GM19452 (cell line): ENCODE results near the gene GMPPB.
"Not testable (repeated sequence)": the region's sequence is repeated elsewhere in the genome, so short reads cannot be mapped to it uniquely, and the experiment has no call there.

ENCODE experiments used
- ATAC-seq: cut with Tn5 transposase; IDR thresholded peaks from one replicate; pipeline ENCODE4 v1.9.1; 2021; ENCODE audit not compliant: unreplicated experiment

Gene GMPPB

DNA sequence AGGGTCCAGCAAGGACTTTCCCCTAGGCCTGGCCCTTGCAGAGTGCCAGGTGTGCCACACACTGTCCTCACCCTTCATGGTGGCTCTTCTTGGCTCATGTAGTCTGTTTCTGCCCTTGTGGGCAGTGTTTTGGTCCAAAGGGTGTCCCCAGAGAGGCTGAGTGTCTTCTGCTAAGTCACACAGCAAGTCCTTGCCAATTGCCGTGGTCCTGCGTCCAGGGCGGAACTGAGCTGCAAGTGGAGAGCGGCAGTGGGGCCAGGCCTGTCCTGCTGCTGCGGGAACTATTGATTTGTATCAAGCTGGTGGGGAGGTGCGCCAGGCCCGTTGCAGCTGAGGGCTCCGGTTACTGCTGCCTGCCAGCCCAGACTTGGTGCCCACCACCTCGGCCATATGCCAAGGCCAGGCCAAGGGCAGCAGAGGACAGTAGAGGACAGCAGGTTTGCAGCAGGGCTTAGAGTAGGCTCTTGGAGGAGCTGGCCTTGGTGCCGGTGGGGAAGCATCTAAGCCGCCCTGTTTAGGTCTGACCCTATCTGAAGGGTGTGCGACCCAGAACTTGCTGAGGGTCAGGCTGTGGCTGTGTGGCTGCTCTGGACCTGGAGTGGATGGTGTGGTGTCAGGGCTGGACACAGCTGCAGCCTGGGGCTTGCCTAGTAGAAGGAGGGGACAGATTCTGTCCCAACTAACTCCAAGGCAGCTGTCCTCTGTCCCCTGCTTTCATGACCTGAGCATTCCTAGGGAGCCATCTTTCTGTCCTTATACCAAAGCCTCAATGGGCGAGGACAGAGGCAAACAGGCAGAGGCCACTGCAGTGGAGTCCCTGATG is 8.8 kb downstream of the GMPPB start:
- no peak for ATAC-seq

- no peak for ATAC-seq
Measured at GRCh38 chr3:49713336-49714105, 10.2 kb downstream of the GMPPB start.

- no peak for ATAC-seq
Measured at GRCh38 chr3:49712631-49713317, 11.0 kb downstream of the GMPPB start.

GRCh38 chr3:49712166-49712565 is 11.6 kb downstream of the GMPPB start:
- no peak for ATAC-seq

GRCh38 chr3:49711489-49711888 is 12.3 kb downstream of the GMPPB start:
- ATAC-seq = no peak

DNA sequence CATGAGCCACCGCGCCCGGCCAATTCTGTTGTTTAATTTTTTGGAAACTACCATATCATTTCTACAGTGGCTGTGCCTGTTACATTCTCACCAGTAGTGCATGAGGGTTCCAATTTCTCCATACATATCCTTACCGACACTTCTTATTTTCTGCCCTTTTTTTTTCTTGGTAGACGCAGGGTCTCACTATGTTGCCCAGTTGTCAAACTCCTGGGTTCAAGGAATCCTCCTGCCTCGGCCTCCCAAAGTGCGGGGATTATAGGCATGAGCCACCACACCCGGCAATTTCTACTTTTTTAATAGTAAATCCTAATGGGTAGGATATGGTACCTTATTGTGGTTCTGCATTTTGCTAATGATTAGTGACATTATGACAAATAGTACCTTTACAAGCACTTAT is 13.9 kb downstream of the GMPPB start:
- no peak for ATAC-seq

DNA sequence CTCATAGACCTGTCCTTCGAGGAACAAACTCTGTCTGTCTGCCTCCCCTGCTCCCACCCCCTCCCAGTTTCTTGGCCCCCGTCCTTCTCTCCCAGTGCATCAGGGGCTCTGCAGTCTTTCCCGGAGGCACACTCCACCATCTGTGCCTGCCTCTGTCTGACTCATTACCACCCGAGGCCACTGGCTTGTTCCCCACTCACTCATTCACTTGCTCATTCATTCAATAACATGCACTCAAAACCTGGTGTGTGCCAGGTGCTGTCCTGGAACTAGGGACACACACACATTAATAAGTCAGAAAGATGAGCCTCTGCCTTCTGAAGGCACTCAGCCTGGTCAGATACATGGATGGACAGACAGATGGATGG is 16.7 kb downstream of the GMPPB start:
- no peak for ATAC-seq

- no peak for ATAC-seq
Measured at GRCh38 chr3:49706456-49707112, 17.2 kb downstream of the GMPPB start.

DNA sequence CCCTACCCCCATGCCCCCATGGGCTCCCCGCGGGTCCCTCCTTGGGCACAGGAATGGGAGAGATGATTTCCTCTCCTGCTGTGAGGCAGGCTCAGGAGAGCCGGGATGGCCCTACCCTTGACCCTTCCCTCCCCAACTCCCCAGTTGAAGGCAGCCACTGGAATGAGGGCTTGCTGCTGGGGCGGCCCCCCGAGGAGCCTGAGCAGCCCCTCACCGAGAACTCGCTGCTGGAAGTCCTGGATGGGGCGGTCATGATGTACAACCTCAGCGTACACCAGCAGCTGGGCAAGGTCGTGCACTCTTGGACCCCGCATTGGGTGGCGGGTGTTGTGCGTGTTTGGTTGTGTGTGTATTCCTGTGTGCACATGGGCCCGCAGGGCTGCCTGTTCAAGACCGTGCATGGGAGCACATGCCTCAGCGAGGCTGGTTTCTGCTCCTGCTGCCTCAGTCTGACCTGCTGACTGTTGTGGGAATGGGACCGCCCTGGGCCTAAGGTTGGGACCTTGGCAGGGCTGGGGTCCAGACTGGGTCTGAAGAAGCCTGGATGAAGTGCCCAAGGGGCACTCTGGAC is 18.3 kb downstream of the GMPPB start:
- no peak for ATAC-seq

GRCh38 chr3:49704629-49705028 is 19.1 kb downstream of the GMPPB start:
- ATAC-seq = no peak

GRCh38 chr3:49703956-49704355 is 19.8 kb downstream of the GMPPB start:
- no peak for ATAC-seq

DNA sequence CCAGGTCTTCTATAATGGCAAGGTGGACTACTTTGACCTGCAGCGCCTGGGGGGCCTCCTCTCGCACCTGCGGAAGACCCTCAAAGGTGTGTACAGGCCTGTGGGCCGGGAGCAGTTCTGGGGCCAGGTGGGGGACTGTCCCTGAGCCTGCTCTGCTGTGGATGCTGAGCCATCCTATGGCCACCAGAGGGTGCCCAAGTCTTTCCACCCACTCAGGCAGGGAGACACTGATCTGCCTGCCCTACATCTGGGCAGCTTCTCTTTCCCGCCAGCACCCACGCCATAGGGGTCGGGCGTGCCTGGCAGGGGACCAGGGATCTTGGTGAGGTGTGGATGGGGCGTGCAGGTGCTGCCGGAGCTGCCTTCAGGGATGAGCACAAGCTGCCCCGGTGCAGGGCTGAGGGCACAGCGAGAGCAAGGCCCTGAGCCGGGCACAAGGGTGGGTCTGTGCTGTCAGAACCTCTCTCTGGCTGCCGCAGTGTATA is 20.3 kb downstream of the GMPPB start:
- peak; percentile 69 for ATAC-seq

- ATAC-seq = no peak
Measured at GRCh38 chr3:49702672-49703071, 21.1 kb downstream of the GMPPB start.

GRCh38 chr3:49701388-49702077 is 22.2 kb downstream of the GMPPB start:
- no peak for ATAC-seq

GRCh38 chr3:49700453-49701128 is 23.2 kb downstream of the GMPPB start:
- no peak for ATAC-seq

DNA sequence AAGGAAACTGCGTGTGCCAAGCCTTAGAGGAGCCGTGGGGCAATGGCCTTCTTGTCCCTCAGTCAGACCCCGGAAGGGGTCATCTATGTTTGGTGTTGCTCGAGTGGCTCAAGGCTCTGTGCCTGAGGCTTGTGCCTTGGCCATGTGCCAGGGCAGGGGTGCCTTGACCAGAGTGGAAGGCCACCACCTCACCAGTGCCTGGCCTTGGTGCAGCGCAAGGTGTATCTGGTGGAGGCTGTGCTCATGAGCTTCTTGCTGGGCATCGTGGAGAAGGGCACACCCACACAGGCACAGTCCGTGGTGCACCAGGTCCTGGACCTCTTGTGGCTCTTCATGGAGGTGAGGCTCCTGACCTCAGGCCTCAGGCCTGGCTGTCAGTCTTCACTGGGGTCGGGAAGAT is 23.7 kb downstream of the GMPPB start:
- ATAC-seq = no peak

DNA sequence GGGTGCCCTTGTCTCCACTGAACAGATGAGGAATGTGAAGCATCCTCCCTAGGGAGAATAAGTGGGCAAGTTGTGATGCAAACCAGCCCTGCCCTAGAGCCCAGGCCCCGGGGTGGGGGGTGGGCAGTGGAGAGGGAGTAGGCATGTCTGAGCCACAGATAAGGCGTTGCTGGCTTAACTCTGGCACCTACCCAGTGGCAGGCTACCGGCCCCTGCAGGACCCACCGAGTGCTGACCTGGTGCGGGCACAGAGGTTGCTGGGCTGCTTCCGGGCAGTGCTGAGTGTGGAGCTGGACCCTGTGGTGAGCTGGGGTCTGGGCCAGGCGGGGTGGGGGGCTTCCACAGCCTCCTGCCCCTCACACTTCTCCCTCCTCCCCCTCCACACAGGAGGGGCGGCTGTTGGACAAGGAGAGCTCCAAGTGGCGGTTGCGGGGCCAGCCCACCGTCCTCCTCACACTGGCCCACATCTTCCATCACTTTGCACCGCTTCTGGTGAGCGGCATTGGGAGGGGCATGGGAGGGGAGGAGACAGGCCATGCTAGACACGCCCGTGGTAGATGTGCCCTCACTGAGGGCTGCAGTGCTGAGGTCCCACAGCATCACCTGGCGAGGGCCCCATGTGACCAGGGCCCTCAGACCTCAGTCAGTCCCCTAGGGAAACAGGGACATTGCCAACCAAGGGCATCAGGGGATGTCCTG is 24.3 kb downstream of the GMPPB start:
- ATAC-seq = no peak

GRCh38 chr3:49695350-49696015 is 28.3 kb downstream of the GMPPB start:
- ATAC-seq = not testable (repeated sequence)
